Measurements from ENCODE around the gene NEDD9.

GRCh38 chr6:11209906-11210305 is 22.6 kb downstream of the NEDD9 start:
- no peak for TF ChIP-seq REST (IDR thresholded peaks at IDR 0.05; ENCODE audit: insufficient read depth in 1 of 2, low read depth in 2 of 2, low read length in 1 of 2)
- TF ChIP-seq CTCF (IDR thresholded peaks at IDR 0.05): no peak
- no peak for TF ChIP-seq POLR2AphosphoS5 (IDR thresholded peaks at IDR 0.05; ENCODE audit: low read depth, low read length)
